ENCODE data around the gene VWA7.

DNA sequence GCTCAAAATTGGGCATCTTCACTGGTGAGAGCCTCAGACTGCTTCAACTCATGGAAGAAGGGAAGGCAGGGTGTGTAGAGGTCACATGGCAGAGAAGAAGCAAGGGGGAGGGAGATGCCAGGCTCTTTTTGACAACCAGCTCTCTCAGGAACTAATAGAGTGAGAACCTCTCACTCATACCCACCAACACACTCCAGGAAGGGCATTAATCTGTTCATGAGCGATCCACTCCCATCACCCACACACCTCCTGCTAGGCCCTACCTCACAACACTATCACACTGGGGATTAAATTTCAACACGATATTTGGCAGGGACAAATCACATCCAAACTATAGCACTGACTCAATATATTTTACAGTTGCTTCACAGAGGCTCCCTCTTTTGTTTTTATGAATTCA is 35.3 kb downstream of the VWA7 start:
- TF ChIP-seq, protein P1, sequence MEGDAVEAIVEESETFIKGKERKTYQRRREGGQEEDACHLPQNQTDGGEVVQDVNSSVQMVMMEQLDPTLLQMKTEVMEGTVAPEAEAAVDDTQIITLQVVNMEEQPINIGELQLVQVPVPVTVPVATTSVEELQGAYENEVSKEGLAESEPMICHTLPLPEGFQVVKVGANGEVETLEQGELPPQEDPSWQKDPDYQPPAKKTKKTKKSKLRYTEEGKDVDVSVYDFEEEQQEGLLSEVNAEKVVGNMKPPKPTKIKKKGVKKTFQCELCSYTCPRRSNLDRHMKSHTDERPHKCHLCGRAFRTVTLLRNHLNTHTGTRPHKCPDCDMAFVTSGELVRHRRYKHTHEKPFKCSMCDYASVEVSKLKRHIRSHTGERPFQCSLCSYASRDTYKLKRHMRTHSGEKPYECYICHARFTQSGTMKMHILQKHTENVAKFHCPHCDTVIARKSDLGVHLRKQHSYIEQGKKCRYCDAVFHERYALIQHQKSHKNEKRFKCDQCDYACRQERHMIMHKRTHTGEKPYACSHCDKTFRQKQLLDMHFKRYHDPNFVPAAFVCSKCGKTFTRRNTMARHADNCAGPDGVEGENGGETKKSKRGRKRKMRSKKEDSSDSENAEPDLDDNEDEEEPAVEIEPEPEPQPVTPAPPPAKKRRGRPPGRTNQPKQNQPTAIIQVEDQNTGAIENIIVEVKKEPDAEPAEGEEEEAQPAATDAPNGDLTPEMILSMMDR (IDR thresholded peaks at IDR 0.05) = no peak
- no peak for TF ChIP-seq POLR2A (IDR thresholded peaks at IDR 0.05)
